ENCODE measurements around the gene MAPKAPK2. TPM values are rescaled to one million over a fixed set of nuclear protein-coding genes. Genes with fewer than 3 reads are reported as not detected.
"Not testable (repeated sequence)": the region's sequence is repeated elsewhere in the genome, so short reads cannot be mapped to it uniquely, and the experiment has no call there.

Gene MAPKAPK2
- total RNA-seq = 71.4 and 73.3 TPM in 2 replicates

DNA sequence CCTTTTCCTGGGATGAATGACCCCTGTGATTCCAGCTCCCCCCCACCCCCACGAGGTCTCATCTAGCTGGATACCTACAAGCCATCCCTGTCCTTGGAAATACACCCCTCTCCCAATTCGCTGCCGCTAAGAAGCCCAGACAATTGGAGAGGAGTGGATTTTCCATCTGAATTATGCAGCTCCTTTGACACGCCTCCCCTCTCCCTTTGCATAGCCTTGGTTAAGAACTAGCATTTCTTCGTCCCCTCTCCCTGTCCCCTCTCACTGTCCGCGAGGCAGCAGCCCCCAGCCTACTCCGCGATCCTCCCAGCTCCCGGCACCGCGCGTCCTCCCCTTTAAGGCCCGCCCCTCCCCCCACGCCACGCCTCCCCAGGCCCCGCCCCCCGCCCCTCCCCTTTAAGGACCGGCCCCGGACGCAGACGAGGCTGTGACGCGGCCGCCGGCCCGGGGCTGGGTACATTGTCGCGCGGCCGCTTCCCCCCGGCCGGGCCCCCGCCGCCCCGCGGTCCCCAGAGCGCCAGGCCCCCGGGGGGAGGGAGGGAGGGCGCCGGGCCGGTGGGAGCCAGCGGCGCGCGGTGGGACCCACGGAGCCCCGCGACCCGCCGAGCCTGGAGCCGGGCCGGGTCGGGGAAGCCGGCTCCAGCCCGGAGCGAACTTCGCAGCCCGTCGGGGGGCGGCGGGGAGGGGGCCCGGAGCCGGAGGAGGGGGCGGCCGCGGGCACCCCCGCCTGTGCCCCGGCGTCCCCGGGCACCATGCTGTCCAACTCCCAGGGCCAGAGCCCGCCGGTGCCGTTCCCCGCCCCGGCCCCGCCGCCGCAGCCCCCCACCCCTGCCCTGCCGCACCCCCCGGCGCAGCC lies at the start of gene MAPKAPK2:
MAPKAPK2 (plus strand) TSS at position 428 of the 856 bp plus-strand sequence; CDS start at position 753, 325 bp downstream.
- intact Hi-C loops (cut with micrococcal nuclease) = loop anchor here (1.0 kb wide), 1 partner anchor 49 kb away; the partner anchor contains the start of gene DYRK3

DNA sequence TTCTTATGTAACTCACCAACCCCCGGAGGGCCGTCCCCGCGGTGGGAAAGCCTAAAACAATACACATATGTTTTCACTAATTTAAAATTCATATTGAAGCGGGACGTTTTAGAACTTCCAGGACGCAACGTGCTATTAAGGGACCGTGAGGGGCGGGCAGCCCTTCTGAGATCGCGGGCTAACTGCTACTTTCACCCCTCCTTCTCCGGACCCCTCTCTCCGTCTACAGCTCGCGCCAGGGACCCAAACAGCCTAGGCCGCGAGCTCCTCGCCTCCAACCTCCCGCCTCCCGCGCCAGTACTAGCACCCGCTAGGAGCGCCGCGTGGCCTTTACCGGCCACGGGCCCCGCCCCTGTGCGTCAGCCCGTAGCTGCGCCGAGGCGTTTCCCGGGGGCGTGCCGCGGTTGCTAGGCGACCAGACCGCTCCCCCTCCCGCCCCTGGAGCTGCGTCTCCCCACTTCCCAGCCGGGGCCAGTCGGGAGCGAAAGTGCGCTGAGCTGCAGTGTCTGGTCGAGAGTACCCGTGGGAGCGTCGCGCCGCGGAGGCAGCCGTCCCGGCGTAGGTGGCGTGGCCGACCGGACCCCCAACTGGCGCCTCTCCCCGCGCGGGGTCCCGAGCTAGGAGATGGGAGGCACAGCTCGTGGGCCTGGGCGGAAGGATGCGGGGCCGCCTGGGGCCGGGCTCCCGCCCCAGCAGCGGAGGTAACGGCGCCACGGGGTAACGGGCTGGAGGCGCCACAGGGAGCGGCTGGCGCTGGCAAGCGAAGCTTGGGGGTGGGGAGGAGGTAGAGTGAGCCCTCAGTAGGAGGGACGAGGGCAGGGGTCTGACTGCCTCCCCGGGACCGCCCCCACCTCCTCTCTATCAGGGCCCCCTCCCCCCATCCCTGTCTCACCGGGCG lies 49.4 kb upstream of the MAPKAPK2 start, which contains the start of gene DYRK3:
DYRK3 (plus strand) TSS at position 457 of the 898 bp plus-strand sequence; CDS start at position 625, 168 bp downstream.
- intact Hi-C loops (cut with micrococcal nuclease) = loop anchor here (1.0 to 10.0 kb wide), 3 partner anchors 23 to 349 kb away; partner anchors contain the start of genes EIF2D and MAPKAPK2

- intact Hi-C loops (cut with micrococcal nuclease) = loop anchor here (1.0 to 10.0 kb wide), 3 partner anchors 24 to 349 kb away; partner anchors contain the start of genes EIF2D and MAPKAPK2
Measured at GRCh38 chr1:206635978-206636345, 48.7 kb upstream of the MAPKAPK2 start.

DNA sequence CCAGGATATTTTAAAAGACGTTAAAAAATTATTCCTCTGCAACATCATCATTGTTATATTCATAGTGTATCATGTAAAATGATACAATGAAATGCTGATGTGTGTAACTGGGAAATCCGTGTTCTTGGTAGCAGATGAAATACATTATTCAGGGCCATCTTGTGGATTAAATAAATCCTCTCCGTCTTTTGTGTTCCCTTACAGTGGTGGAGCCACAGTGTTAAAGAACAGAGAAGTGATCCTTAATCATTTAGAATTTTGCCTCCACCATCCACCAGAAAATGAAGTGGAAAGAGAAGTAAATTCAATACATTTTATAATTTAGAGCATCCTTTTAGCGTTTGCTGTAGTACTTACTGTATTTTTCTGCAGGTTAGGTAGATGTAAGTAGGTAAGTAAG lies 48.0 kb upstream of the MAPKAPK2 start:
- intact Hi-C loops (cut with micrococcal nuclease) = loop anchor here (10.0 kb wide), 1 partner anchor 348 kb away; no protein-coding TSS in a partner anchor

DNA sequence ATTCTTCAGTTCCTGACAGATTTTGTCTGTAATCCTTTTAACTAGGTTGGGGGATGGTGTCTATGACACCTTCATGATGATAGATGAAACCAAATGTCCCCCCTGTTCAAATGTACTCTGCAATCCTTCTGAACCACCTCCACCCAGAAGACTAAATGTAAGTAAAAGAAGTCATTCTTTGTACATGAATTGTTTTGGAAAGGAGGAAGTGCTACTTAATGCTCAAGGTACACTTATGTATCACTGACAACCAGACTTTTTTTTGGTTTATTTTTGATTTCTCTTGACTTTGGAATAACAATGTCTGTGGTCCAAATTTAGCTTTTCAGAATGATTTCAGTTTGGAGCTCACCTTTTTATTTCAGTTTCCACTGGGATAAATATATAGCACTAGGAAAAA lies 47.1 kb upstream of the MAPKAPK2 start:
- intact Hi-C loops (cut with micrococcal nuclease) = loop anchor here (10.0 kb wide), 1 partner anchor 347 kb away; no protein-coding TSS in a partner anchor

- intact Hi-C loops (cut with micrococcal nuclease) = not testable (repeated sequence)
Measured at GRCh38 chr1:206642074-206642473, 42.6 kb upstream of the MAPKAPK2 start.

DNA sequence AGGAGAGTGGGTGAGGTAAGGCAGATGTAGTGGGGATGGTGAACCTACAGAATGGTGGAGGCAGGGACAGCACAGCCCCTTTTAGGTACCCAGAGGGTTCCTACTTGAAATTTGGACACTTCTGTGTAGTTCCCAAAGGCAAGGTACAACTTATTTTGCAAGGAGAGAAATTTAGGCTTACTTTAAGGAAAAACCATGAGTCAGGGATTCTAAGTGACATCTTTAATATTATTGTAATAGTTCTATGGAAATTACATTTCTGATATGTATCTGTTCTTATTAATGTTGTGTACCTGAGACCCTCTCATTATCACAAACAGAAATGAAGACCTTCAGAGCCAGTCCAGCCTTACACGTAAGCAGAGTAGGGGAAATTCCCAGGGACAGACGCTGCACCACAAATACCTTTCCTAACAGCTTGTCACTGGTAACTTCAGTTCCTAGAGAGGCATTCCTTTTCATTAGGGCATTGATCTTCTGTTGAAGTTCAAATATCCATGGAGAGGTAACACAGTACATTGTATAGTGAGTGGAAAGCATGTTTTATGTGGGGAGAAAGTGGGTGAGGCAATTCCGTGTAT lies 41.5 kb upstream of the MAPKAPK2 start:
- intact Hi-C loops (cut with micrococcal nuclease) = no loop called here

- intact Hi-C loops (cut with micrococcal nuclease) = no loop called here
Measured at GRCh38 chr1:206646504-206646903, 38.2 kb upstream of the MAPKAPK2 start.

GRCh38 chr1:206647224-206647623 lies 37.5 kb upstream of the MAPKAPK2 start:
- intact Hi-C loops (cut with micrococcal nuclease) = no loop called here

GRCh38 chr1:206649261-206649921 lies 35.3 kb upstream of the MAPKAPK2 start:
- intact Hi-C loops (cut with micrococcal nuclease) = no loop called here

GRCh38 chr1:206651014-206651413 lies 33.7 kb upstream of the MAPKAPK2 start:
- intact Hi-C loops (cut with micrococcal nuclease) = no loop called here

DNA sequence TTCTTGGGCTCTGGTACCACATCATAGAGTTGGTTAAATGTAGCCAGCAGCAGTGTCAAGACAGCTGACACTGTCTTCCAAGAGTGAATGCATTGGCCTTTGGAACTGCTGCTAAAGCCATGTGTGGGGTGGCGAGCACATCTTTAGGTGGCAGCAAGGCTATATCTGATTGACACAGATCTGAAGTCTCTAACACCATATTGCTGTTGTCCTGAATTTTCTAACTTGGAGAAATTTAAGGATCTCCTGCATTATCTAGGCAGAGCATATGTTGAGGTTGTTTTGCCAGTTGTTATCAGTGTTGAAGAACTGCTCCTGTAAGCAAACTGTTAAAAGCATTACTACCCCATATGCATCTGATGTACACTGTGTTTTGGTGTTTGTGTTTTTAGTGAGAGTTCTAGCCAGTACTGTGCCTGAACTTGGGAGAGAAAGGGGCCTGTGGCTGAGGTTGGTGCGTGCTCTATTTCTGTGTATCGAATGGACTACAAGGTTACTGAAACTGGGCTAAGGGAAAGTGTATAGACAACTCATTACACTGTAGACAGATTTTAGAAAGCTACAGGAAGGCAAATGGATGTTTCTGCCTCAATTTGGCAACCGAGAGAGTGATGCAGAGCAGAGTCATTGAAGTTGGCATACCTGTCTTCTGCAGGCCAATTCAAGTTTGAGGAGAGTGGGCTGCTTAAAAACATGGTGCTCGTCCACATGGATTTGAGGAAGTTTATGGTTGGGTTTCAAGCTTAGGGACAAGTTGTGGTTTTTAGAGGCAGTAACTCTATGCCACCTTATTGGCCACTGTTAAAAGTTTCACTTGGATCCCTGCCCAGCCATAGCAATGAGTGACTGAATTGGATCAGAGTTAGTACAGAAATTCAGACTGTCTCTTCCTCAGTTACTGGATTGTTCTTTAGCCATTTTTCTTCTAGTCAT lies 32.5 kb upstream of the MAPKAPK2 start:
- intact Hi-C loops (cut with micrococcal nuclease) = no loop called here

GRCh38 chr1:206653715-206654459 lies 30.8 kb upstream of the MAPKAPK2 start:
- intact Hi-C loops (cut with micrococcal nuclease) = no loop called here

DNA sequence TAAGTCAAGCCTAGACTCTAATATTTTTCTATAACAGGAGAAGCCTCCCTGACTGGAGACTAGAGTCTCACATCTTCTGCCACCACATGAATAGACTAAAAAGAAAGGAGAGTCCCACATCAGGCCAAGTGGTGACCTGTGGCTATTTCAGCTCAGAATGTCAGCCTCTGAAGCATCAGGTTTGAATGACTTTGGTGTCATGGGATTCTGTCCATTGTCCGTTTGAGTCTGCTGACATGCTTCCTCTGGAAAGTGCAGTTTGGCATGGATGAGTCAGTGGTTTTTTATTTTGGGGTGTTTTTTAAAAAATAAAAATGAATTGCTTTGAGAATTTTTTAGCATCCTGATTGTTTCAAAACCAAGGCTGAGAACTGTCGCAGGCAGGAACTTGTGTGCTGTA lies 29.9 kb upstream of the MAPKAPK2 start:
- intact Hi-C loops (cut with micrococcal nuclease) = no loop called here

DNA sequence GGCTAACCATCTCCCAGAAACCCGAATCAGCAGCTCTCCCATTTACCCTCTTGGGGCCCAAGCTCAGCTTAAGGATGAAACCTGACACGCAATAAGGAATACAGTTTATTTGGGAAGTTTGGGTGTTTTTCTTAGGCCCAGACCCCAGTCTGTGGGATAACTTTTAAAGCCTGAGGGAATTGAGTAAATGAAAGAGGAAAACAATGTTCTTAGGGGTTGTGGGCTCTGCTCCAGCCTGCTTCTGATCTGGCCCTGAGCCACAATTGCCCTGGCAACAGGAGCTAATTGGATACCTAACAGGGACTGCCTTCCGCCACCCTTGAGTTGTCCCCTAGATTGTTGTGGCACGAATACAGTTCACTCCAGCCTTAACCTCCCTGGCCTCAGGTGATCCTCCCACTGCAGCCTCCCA lies 29.2 kb upstream of the MAPKAPK2 start:
- intact Hi-C loops (cut with micrococcal nuclease) = no loop called here

DNA sequence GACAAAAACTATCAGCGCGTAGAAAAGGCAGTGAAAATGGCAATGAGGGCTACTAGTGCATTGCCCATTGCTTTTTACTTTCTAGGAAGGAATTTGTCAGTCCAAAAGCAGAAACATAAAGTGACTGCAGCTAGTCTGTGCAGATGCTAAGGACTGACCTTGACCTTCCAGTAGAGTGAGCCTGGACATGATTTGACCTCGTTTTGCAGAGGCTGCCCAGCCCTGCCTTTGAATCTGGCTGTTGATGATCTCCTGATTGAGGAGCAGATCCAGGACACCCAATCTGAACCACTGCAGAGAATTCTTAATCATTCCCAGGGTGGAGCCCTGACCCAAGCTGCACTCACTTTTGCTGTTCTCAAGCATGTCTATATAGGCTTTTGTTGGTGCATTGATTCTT lies 27.8 kb upstream of the MAPKAPK2 start:
- intact Hi-C loops (cut with micrococcal nuclease) = no loop called here

- intact Hi-C loops (cut with micrococcal nuclease) = loop anchor here (2.0 kb wide), 1 partner anchor 255 kb away; no protein-coding TSS in a partner anchor
Measured at GRCh38 chr1:206657751-206658150, 27.0 kb upstream of the MAPKAPK2 start.

DNA sequence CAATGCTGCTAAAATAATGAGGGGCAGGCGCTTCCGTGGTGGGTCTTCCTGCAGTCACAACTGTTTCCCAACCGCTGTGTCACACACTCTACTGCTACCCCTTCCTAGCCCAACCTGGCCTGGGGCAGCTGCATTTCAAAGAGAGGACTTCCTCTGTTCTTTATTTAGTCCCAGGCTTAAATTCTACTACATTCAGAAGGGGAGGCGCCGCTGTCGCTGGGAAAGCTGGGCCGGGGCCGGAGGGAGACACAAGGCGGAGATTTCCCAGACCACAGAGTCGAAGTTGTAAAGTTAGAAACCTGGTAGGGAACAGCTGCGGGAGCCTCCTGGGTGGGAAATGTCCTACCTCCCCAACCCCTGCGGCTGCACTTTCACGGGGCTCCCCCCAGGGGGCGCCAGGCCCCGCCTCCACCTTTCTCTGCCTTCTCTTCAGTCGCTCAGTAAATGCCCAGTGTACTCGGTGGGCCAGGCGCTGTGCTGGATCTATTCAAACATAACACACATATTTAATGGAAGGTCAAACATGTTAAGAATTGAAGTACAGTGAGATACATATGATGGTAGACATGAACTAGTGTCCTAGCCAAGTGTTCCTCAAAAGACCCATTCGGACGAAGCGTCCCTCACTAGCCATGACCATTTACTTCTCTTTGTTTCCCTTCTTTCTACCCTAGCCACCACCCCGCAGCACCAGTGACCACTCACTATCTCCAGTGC lies 26.3 kb upstream of the MAPKAPK2 start:
- intact Hi-C loops (cut with micrococcal nuclease) = loop anchor here (2.0 kb wide), 1 partner anchor 254 kb away; no protein-coding TSS in a partner anchor

Measured in T-helper 2 cell treated with Interferon-gamma antibody and Interleukin-4, amounts not matched to agents 100 ng/mL and 5 ng/mL, for 36 hours (primary cell).